Urinary bladder (tissue), 4 donors: ENCODE measurements around the gene BLVRA. TPM values are rescaled to one million over a fixed set of nuclear protein-coding genes. Genes with fewer than 3 reads are reported as not detected.
"Not testable (repeated sequence)": the region's sequence is repeated elsewhere in the genome, so short reads cannot be mapped to it uniquely, and the experiment has no call there.

ENCODE experiments used
- DNase-seq: peaks from one replicate; pipeline ENCODE4 v3.0.0-alpha.2; 2015; ENCODE audit errors: extremely low spot score
- H3K27ac ChIP-seq: one replicate; pipeline ENCODE4 v1.5.1; 2013; ENCODE audit warnings: low read depth, mild to moderate bottlenecking, moderate library complexity
- H3K36me3 ChIP-seq: one replicate; pipeline ENCODE4 v1.6.1; 2013; ENCODE audit warnings: mild to moderate bottlenecking, moderate library complexity; ENCODE audit not compliant: insufficient read depth
- H3K4me1 ChIP-seq: one replicate; pipeline ENCODE4 v1.6.1; 2013; ENCODE audit warnings: mild to moderate bottlenecking, moderate library complexity; ENCODE audit not compliant: insufficient read depth
- H3K4me3 ChIP-seq: one replicate; pipeline ENCODE4 v1.5.1; 2013; ENCODE audit warnings: low read depth, low read length
- WGBS: extraction: QIAGEN DNeasy Blood & Tissue Kit; methylation state at CpG from one replicate; pipeline ENCODE4 v1.1.7; 2013; 5-methylcytosine and 5-hydroxymethylcytosine counted together
- polyA plus RNA-seq: library from polyadenylated mRNA; stranded (reverse); fragments of 200-250 nt; gene quantifications from one replicate; pipeline ENCODE4 v1.2.3, GENCODE V29; 2013
- total RNA-seq: library from RNA; depleted of rRNA; stranded (reverse); fragments of >200 nt; gene quantifications from one replicate; pipeline ENCODE4 v1.2.3, GENCODE V29; 2014
- donor health status: healthy with polysubstance abuse.
- donor health status: healthy.

The BLVRA gene
- total and polyA plus RNA-seq, 2 donors, result 16.2 to 60.2 TPM

- WGBS, result 80% methylated on average over 8 of the region's 8 CpGs
- not testable (repeated sequence) for DNase-seq, H3K4me1 ChIP-seq, H3K36me3 ChIP-seq, H3K4me3 ChIP-seq, H3K27ac ChIP-seq
Measured at GRCh38 chr7:43784585-43785087, 26.2 kb downstream of the BLVRA start.

DNA sequence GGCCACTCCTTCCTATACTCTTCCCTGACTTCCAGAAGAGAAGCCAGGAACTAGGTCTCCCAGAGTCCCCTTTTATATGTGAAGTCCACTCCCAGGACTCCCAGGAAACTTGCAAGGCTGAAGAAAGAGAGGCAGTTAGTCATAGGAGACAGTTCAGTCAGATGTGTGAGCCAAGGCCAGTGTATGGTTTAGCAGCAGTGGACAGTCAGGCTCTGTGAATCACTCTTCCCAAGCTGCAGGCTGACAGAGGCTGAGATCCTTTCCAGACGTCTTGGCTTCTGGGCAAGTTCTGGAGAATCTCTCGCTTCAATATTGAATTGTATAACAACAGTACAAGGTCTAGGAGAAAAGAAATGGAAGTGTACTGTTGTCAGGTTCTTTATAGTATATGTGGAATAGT lies 26.9 kb downstream of the BLVRA start:
- H3K4me3 ChIP-seq, result no peak overlapping the region
- H3K36me3 ChIP-seq, result no peaks in the 10 kb centered on the region
- no peaks in the 10 kb centered on the region for H3K4me1 ChIP-seq
- 36% methylated on average over 2 of the region's 2 CpGs for WGBS
- no peak overlapping the region for H3K27ac ChIP-seq
- DNase-seq, result no peak

GRCh38 chr7:43787771-43788170 lies 29.3 kb downstream of the BLVRA start:
- H3K4me1 ChIP-seq, result no peaks in the 10 kb centered on the region
- H3K36me3 ChIP-seq, result no peaks in the 10 kb centered on the region
- WGBS, result 88% methylated on average over 14 of the region's 14 CpGs
- no peak overlapping the region for H3K27ac ChIP-seq
- no peak for DNase-seq
- H3K4me3 ChIP-seq, result no peak overlapping the region

GRCh38 chr7:43790006-43790405 lies 31.5 kb downstream of the BLVRA start:
- H3K36me3 ChIP-seq, result no peaks in the 10 kb centered on the region
- WGBS, result over 99% methylated on average over 5 of the region's 5 CpGs
- H3K27ac ChIP-seq, result no peak overlapping the region
- H3K4me3 ChIP-seq, result no peak overlapping the region
- H3K4me1 ChIP-seq, result no peaks in the 10 kb centered on the region
- DNase-seq, result no peak

GRCh38 chr7:43790834-43791233 lies 32.4 kb downstream of the BLVRA start:
- no peaks in the 10 kb centered on the region for H3K4me1 ChIP-seq
- H3K27ac ChIP-seq, result no peak overlapping the region
- 91% methylated on average over 5 of the region's 5 CpGs for WGBS
- H3K36me3 ChIP-seq, result no peaks in the 10 kb centered on the region
- H3K4me3 ChIP-seq, result no peak overlapping the region
- no peak for DNase-seq

DNA sequence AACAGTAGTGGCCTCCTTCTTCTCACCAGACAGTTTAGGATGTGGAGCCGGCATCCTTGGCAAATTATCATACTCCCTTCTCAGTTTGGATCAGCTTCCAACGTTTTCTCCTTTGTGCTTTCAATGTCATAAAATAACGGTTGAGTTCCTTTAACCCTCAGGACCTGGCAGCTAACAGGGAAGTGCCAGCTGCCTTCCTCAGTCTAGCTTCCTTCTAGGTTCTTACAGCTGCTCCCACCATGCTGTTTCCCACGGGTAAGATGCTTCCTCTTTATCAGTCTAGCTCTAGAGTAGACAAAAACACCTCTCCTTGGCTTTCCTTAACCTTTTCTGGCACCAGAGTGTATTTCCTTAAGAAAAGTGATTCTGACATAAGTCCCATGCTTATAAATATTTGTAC lies 33.2 kb downstream of the BLVRA start:
- no peaks in the 10 kb centered on the region for H3K4me1 ChIP-seq
- no peak overlapping the region for H3K4me3 ChIP-seq
- no peak overlapping the region for H3K27ac ChIP-seq
- no peak for DNase-seq
- 32% methylated on average over 4 of the region's 4 CpGs for WGBS
- H3K36me3 ChIP-seq, result no peaks in the 10 kb centered on the region

- Histone ChIP-seq H3K4me3 (no peak overlapping the region), H3K4me1 (no peaks in the 10 kb centered on the region), H3K36me3 (no peaks in the 10 kb centered on the region), H3K27ac (no peak overlapping the region)
- DNase-seq, result no peak
- 86% methylated on average over 6 of the region's 6 CpGs for WGBS
Measured at GRCh38 chr7:43792471-43793150, 34.1 kb downstream of the BLVRA start.

DNA sequence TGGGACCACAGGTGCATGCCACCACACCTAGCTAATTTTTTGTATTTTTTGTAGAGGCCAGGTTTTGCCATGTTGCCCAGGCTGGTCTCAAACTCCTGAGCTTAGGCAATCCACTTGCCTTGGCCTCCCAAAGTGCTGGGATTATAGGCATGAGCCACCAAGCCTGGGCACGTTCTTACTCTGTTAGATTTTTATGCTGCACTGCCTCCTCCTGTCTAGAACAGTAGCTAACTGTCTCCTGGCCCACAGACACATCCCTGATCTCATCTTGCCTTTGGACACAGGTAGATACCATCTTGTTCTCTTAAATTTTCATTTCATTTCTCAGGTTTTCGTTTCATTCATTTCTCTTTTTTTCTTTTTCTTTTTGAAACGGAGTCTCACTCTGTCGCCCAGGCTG lies 41.1 kb downstream of the BLVRA start:
- DNase-seq, result no peak
- 89% methylated on average over 4 of the region's 4 CpGs for WGBS
- Histone ChIP-seq H3K36me3 (peaks cover 6% of the 10 kb centered on the region), H3K4me1 (no peaks in the 10 kb centered on the region), H3K27ac (no peak overlapping the region), H3K4me3 (no peak overlapping the region)

DNA sequence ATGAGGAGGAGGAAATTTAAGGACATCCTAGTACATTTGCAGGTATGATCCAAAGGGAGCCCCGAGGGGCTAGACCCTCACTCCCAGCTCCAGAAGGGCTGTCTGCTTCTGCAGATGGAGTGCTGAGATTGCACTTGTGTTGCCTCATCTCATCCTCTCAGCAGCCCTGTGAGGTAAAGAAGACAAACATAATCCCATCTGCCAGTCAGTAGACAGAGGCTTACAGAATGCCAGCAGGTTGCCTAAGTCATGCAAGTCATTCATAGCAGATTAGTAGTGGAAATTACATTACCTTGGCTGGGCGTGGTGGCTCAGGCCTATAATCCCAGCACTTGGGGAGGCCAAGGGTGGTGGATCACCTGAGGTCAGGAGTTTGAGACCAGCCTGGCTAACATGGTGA lies 45.4 kb downstream of the BLVRA start:
- H3K36me3 ChIP-seq, result peaks cover 6% of the 10 kb centered on the region
- no peak for DNase-seq
- H3K27ac ChIP-seq, result no peak overlapping the region
- whole genome bisulfite sequencing, result 89% methylated on average over 2 of the region's 2 CpGs
- H3K4me1 ChIP-seq, result no peaks in the 10 kb centered on the region
- no peak overlapping the region for H3K4me3 ChIP-seq

DNA sequence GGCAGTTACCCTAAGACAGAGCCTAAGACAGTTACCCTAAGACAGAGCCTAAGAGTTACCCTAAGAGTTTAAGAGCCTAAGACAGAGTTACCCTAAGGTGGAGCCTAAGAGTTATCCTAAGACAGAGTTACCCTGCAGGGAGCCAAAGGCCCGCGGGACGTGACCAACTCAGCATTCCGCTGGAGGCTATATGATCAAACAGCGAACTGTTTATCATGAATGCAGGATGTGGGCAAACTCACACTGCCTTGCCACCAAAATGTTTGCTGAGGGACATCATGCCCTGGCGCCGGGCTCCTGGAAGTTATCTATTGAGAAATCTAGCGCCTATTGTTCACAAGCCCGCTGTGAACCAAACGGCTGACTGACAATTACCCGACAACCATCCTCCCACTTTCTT lies 49.9 kb downstream of the BLVRA start:
- Histone ChIP-seq H3K4me3 (no peak overlapping the region), H3K4me1 (no peaks in the 10 kb centered on the region), H3K27ac (no peak overlapping the region), H3K36me3 (no peaks in the 10 kb centered on the region)
- no peak for DNase-seq
- WGBS, result 73% methylated on average over 11 of the region's 11 CpGs

- H3K27ac ChIP-seq, H3K4me3 ChIP-seq, DNase-seq, H3K4me1 ChIP-seq, H3K36me3 ChIP-seq: not testable (repeated sequence)
- 87% methylated on average over 16 of the region's 16 CpGs for WGBS
Measured at GRCh38 chr7:43810195-43810941, 51.9 kb downstream of the BLVRA start.

DNA sequence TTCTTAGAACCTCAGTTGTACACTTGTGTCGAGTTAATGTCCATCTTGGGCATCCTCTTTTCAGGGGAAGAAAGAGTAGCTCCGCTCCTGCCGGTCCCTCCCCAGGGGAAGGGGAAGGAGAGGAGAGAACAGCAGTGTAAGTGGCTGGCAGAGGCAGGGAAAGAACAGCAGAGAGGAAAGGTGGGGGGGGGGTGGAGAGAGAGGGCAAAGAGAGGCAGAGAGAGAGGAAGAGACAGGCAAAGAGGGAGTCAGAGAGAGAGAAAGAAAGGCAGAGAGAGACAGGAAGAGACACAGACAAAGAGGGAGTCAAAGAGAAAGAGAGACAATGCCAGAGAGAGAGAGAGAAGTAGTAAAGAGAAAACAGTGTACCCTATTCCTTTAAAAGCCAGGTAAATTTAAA lies 56.9 kb downstream of the BLVRA start:
- no peak overlapping the region for H3K27ac ChIP-seq
- H3K36me3 ChIP-seq, result no peaks in the 10 kb centered on the region
- no peak for DNase-seq
- 59% methylated on average over 3 of the region's 3 CpGs for WGBS
- H3K4me1 ChIP-seq, result no peaks in the 10 kb centered on the region
- no peak overlapping the region for H3K4me3 ChIP-seq

- not testable (repeated sequence) for DNase-seq, H3K4me3 ChIP-seq, H3K4me1 ChIP-seq, H3K27ac ChIP-seq, H3K36me3 ChIP-seq
- WGBS, result 58% methylated on average over 2 of the region's 2 CpGs
Measured at GRCh38 chr7:43816046-43816797, 57.7 kb downstream of the BLVRA start.

GRCh38 chr7:43823425-43823824 lies 64.9 kb downstream of the BLVRA start:
- DNase-seq, H3K36me3 ChIP-seq, H3K27ac ChIP-seq, H3K4me1 ChIP-seq, H3K4me3 ChIP-seq: not testable (repeated sequence)
- WGBS, result 95% methylated on average over 7 of the region's 7 CpGs
